SK-N-SH (cell line): ENCODE measurements around the gene QSOX1. TPM values are rescaled to one million over a fixed set of nuclear protein-coding genes. Genes with fewer than 3 reads are reported as not detected.

Experiments used
- CTCF ChIA-PET: fragments of 300-600, 350-600 bp; formaldehyde crosslinking; extraction: SDS; loops from one replicate; lab custom pipeline; 2021; lab: Yijun Ruan, JAX
- POLR2A ChIA-PET: fragments of 350-600 bp; sonication (Branson Sonifier 250); formaldehyde crosslinking; extraction: SDS; loops from one replicate; lab custom pipeline; 2020; ENCODE audit warnings: antibody characterized with exemption, inconsistent platforms; lab: Yijun Ruan, JAX
- DNase-seq: peaks from one replicate; pipeline ENCODE4 v3.0.0; 2012
- H2AFZ ChIP-seq: fragments of 200-600 bp; sonication (generic); 2 replicates; pipeline ENCODE4 v1.8.1; 2016; ENCODE audit warnings: antibody characterized with exemption, mild to moderate bottlenecking, low read depth
- H3F3A ChIP-seq: fragments of 200-600 bp; sonication (generic); replicated peaks from 2 replicates; pipeline ENCODE3; 2016; ENCODE audit warnings: antibody characterized with exemption, mild to moderate bottlenecking; ENCODE audit not compliant: insufficient read depth
- H3K27ac ChIP-seq, 2 experiments: fragments of 200-500 bp in 1 of 2; fragments of 200-600 bp in 1 of 2; sonication (Bioruptor generic) in 1 of 2; sonication (generic), shearing (Covaris generic) in 1 of 2; 2 replicates each; pipeline versions ENCODE4 v1.5.1 to v1.6.1; 2014 to 2016; ENCODE audit warnings: low read depth in 2 of 2, inconsistent platforms in 1 of 2, low read length in 1 of 2, mild to moderate bottlenecking in 1 of 2, mixed read lengths in 1 of 2
- H3K27me3 ChIP-seq: fragments of 200-600 bp; sonication (generic), shearing (Covaris generic); 2 replicates; pipeline ENCODE4 v1.6.1; 2016; ENCODE audit warnings: mixed run types; ENCODE audit not compliant: insufficient read depth
- H3K36me3 ChIP-seq, 2 experiments: fragments of 200-500 bp in 1 of 2; fragments of 200-600 bp in 1 of 2; sonication (Bioruptor generic) in 1 of 2; sonication (generic) in 1 of 2; replicated peaks in 1 of 2; 2 replicates each; pipeline versions ENCODE3 to v1.5.1; 2014 to 2016; ENCODE audit warnings: low read length in 1 of 2, mild to moderate bottlenecking in 1 of 2; ENCODE audit not compliant: insufficient read depth in 2 of 2, control insufficient read depth in 1 of 2
- H3K4me1 ChIP-seq, 2 experiments: fragments of 200-500 bp in 1 of 2; fragments of 200-600 bp in 1 of 2; sonication (Bioruptor generic) in 1 of 2; sonication (generic), shearing (Covaris generic) in 1 of 2; 2 replicates each; pipeline versions ENCODE4 v1.5.1 to v1.6.1; 2014 to 2016; ENCODE audit warnings: low read depth in 1 of 2, low read length in 1 of 2, mixed run types in 1 of 2; ENCODE audit not compliant: insufficient read depth in 2 of 2, control insufficient read depth in 1 of 2
- H3K4me2 ChIP-seq: fragments of 200-600 bp; sonication (generic), shearing (Covaris generic); 2 replicates; pipeline ENCODE4 v1.6.1; 2017; ENCODE audit warnings: mixed run types
- H3K4me3 ChIP-seq, 2 experiments: fragments of 200-500 bp in 1 of 2; fragments of 200-600 bp in 1 of 2; sonication (Bioruptor generic) in 1 of 2; sonication (generic), shearing (Covaris generic) in 1 of 2; 2 replicates each; pipeline versions ENCODE4 v1.5.1 to v1.8.1; 2014 to 2016; ENCODE audit warnings: low read depth in 2 of 2, inconsistent platforms in 1 of 2, low read length in 1 of 2, mild to moderate bottlenecking in 1 of 2, mixed read lengths in 1 of 2, moderate library complexity in 1 of 2
- H3K79me2 ChIP-seq: fragments of 200-600 bp; sonication (generic); 2 replicates; pipeline ENCODE4 v1.8.1; 2017; ENCODE audit warnings: mild to moderate bottlenecking; ENCODE audit not compliant: insufficient read depth
- H3K9ac ChIP-seq: fragments of 200-600 bp; sonication (generic); 2 replicates; pipeline ENCODE4 v1.6.1; 2017; ENCODE audit warnings: mixed run types
- H3K9me2 ChIP-seq: fragments of 200-600 bp; sonication (generic); 2 replicates; pipeline ENCODE4 v1.6.1; 2017; ENCODE audit warnings: mixed run types
- H3K9me3 ChIP-seq: fragments of 200-600 bp; sonication (generic); 2 replicates; pipeline ENCODE4 v1.6.1; 2017; ENCODE audit warnings: mixed run types, mild to moderate bottlenecking, moderate library complexity
- H4K20me1 ChIP-seq: fragments of 200-600 bp; sonication (generic); 2 replicates; pipeline ENCODE4 v1.6.1; 2017; ENCODE audit warnings: mild to moderate bottlenecking, mixed run types; ENCODE audit not compliant: insufficient read depth
- CTCF ChIP-seq: fragments of 200-600 bp; sonication (generic); IDR thresholded peaks from 2 replicates; pipeline ENCODE4 v1.6.1; 2017; ENCODE audit warnings: antibody characterized with exemption, mild to moderate bottlenecking, moderate library complexity
- ELF1 ChIP-seq: IDR thresholded peaks from 2 replicates; pipeline ENCODE4 v1.4.0; 2012
- FOSL2 ChIP-seq: IDR thresholded peaks from 2 replicates; pipeline ENCODE4 v1.4.0; 2012; ENCODE audit warnings: low read depth, mild to moderate bottlenecking, moderate library complexity, borderline replicate concordance
- FOXJ3 ChIP-seq: sonication (generic); formaldehyde crosslinking; IDR thresholded peaks from 2 replicates; pipeline ENCODE4 v1.5.1; 2020; ENCODE audit warnings: mild to moderate bottlenecking, missing genetic modification reagents
- GABPA ChIP-seq: IDR thresholded peaks from 2 replicates; pipeline ENCODE4 v1.4.0; 2012; ENCODE audit warnings: low read depth, mild to moderate bottlenecking
- GATA2 ChIP-seq: sonication (generic); formaldehyde crosslinking; IDR thresholded peaks from 2 replicates; pipeline ENCODE4 v1.5.0; 2020; ENCODE audit warnings: mild to moderate bottlenecking, missing genetic modification reagents
- MAX ChIP-seq: IDR thresholded peaks from 2 replicates; pipeline ENCODE4 v1.4.0; 2012; ENCODE audit warnings: low read depth
- MEF2A ChIP-seq: IDR thresholded peaks from 2 replicates; pipeline ENCODE4 v1.4.0; 2012; ENCODE audit warnings: low read depth, borderline replicate concordance
- REST ChIP-seq: IDR thresholded peaks from 2 replicates; pipeline ENCODE4 v1.6.1; 2012; ENCODE audit warnings: mild to moderate bottlenecking, low read depth, low read length, moderate library complexity
- TAF1 ChIP-seq: IDR thresholded peaks from 2 replicates; pipeline ENCODE4 v1.6.1; 2012; ENCODE audit warnings: low read depth, mild to moderate bottlenecking, low read length, moderate library complexity, borderline replicate concordance
- TCF12 ChIP-seq: IDR thresholded peaks from 2 replicates; pipeline ENCODE4 v1.4.0; 2012
- YY1 ChIP-seq: IDR thresholded peaks from 2 replicates; pipeline ENCODE4 v1.4.0; 2012; ENCODE audit warnings: low read depth, mild to moderate bottlenecking
- WGBS: methylation state at CpG from one replicate; pipeline ENCODE4 v1.1.6; 2017; ENCODE audit warnings: low lambda C conversion rate; 5-methylcytosine and 5-hydroxymethylcytosine counted together
- polyA plus RNA-seq, 3 experiments: library from polyadenylated mRNA; depleted of rRNA; stranded (reverse); fragments of >200 nt; gene quantifications; 2 replicates each; pipeline ENCODE4 v1.2.3, GENCODE V29; 2012

Gene QSOX1
- polyA plus RNA-seq, 1 of the 3 experiments (the other 2 are of a cell fraction): 359 TPM

- no peak for DNase-seq
- CTCF ChIA-PET: interaction anchor here (0.7 to 4.2 kb wide), 7 partner anchors 11 to 228 kb away, joined by 3 to 58 read pairs (median 21); no protein-coding TSS in a partner anchor
- Histone ChIP-seq H3K4me1 (peaks cover 0 to 2% of the 10 kb centered on the region in 2 experiments; a peak in 1 of 4 replicates), H3F3A (no peaks in the 10 kb centered on the region), H3K27ac (no peak overlapping the region)
- WGBS: 75% methylated on average over 13 of the region's 16 CpGs
- TF ChIP-seq TAF1 (no peak), GABPA (no peak), FOSL2 (no peak), TCF12 (no peak), GATA2 (no peak), MAX (no peak), MEF2A (no peak), CTCF (no peak), REST (no peak), YY1 (no peak), FOXJ3 (no peak), ELF1 (no peak)
- TF ChIP-seq, all 33 proteins: peak for 0
- H3K4me3 ChIP-seq: no peak overlapping the region
- no peak overlapping the region for H3K4me2 ChIP-seq
- H3K9me3 ChIP-seq: no peaks in the 10 kb centered on the region
- H2AFZ ChIP-seq: no peak overlapping the region
- no peaks in the 10 kb centered on the region for H3K9me2 ChIP-seq
- no peak overlapping the region for H3K9ac ChIP-seq
- H3K27me3 ChIP-seq: no peaks in the 10 kb centered on the region
- POLR2A ChIA-PET: no interaction called here
- H4K20me1 ChIP-seq: no peaks in the 10 kb centered on the region
- no peaks in the 10 kb centered on the region for H3K79me2 ChIP-seq
- no peaks in the 10 kb centered on the region for H3K36me3 ChIP-seq
Measured at GRCh38 chr1:180250883-180251509, 96.3 kb downstream of the QSOX1 start.
